ENCODE results near the gene ANO2. TPM values are rescaled to one million over a fixed set of nuclear protein-coding genes. Genes with fewer than 3 reads are reported as not detected.

Gene ANO2
- total and polyA plus RNA-seq, 4 donors = 0.03 to 0.25 (median 0.15) TPM

DNA sequence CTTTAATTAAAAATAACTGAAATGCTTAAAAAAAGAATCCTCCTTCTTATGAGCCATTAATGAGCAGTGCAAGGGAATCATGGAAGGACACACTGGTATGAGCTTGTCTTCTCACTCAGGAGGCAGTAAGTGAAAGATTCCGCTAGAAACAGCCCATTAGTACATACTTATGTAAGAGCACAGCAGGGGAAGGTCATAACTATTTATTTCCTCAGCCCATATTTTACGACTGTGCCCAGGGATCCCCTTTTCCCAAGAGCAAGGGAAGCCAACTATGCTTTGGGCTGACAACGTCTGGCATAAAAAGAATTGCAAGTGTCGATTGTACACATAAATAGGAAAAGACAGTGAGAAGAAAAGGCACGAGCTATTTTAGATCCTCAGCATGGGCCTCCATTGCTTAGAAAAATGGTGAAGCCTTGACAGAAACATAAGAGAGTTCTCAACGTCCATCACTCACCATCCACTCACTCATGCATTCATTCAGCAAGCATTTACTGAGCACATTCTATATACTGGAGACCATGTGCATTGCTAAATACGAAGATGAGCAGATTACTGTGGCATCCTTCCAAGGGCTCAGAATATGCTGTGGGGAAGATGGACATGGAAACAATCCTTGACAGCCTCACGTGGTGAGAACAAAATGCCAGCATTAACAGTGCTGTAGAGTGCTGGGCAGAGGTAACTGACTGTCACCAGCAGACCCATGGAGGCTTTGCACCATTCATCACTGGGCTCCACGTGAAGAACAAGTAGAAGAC lies 360.5 kb downstream of the ANO2 start:
- H3K27ac ChIP-seq (ENCODE audit: low read depth in 1 of 2, low read length in 2 of 2) = no peak overlapping the region
- no peaks in the 10 kb centered on the region for H3K27me3 ChIP-seq (ENCODE audit: control insufficient read depth in 4 of 4, insufficient read depth in 4 of 4, low read length in 3 of 4)
- no peaks in the 10 kb centered on the region for H3K4me1 ChIP-seq (ENCODE audit: control insufficient read depth in 4 of 4, insufficient read depth in 4 of 4, low read length in 3 of 4)
- 81% methylated on average over 9 of the region's 9 CpGs for WGBS
- no peaks in the 10 kb centered on the region for H3K9me3 ChIP-seq (ENCODE audit: control insufficient read depth in 4 of 4, low read length in 3 of 4)
- no peak for DNase-seq (ENCODE audit: low spot score)
- no peak overlapping the region for H3K9ac ChIP-seq (ENCODE audit: low read depth in 1 of 2, low read length in 2 of 2)
- H3K36me3 ChIP-seq (ENCODE audit: control insufficient read depth in 4 of 4, insufficient read depth in 3 of 4, low read depth in 1 of 4, low read length in 3 of 4) = no peaks in the 10 kb centered on the region
- no peak overlapping the region for H3K4me3 ChIP-seq (ENCODE audit: low read depth in 1 of 3, low read length in 3 of 3)
- TF ChIP-seq FOXA2 (IDR thresholded peaks at IDR 0.05) = no peak
- no peak for TF ChIP-seq GABPA (IDR thresholded peaks at IDR 0.05 in 1 of 2, conservative IDR thresholded peaks at IDR 0.05 in 1 of 2)
- TF ChIP-seq, protein P1, sequence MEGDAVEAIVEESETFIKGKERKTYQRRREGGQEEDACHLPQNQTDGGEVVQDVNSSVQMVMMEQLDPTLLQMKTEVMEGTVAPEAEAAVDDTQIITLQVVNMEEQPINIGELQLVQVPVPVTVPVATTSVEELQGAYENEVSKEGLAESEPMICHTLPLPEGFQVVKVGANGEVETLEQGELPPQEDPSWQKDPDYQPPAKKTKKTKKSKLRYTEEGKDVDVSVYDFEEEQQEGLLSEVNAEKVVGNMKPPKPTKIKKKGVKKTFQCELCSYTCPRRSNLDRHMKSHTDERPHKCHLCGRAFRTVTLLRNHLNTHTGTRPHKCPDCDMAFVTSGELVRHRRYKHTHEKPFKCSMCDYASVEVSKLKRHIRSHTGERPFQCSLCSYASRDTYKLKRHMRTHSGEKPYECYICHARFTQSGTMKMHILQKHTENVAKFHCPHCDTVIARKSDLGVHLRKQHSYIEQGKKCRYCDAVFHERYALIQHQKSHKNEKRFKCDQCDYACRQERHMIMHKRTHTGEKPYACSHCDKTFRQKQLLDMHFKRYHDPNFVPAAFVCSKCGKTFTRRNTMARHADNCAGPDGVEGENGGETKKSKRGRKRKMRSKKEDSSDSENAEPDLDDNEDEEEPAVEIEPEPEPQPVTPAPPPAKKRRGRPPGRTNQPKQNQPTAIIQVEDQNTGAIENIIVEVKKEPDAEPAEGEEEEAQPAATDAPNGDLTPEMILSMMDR (IDR thresholded peaks at IDR 0.05; ENCODE audit: low read depth, low read length, missing input control) = no peak
- no peak for TF ChIP-seq EGR1 (IDR thresholded peaks at IDR 0.05; ENCODE audit: low read depth in 2 of 2)
- no peak for TF ChIP-seq NR2F2 (IDR thresholded peaks at IDR 0.05)

DNA sequence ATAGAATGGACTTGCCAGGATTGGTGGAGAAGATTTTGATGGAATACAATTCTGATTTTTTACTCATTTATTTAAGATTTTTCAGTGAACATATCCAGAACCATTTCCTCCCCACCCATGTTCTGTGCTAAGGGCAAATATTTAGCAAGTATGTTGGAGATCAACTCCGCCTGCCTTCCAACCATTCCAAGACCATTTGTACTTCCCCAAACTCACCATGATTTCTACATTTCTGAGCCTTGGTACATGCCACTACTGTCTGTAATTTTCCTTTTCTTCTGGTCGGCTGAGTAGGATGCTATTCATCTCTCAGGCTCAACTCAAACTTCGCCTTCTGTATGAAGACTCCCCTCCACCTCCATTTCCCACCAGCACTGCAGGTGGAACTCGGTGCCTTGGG lies 362.5 kb downstream of the ANO2 start:
- TF ChIP-seq YY1 (IDR thresholded peaks at IDR 0.05) = no peak
- TF ChIP-seq TAF1 (conservative IDR thresholded peaks at IDR 0.05) = no peak
- TF ChIP-seq RXRA (IDR thresholded peaks at IDR 0.05) = no peak
- TF ChIP-seq, protein P2, sequence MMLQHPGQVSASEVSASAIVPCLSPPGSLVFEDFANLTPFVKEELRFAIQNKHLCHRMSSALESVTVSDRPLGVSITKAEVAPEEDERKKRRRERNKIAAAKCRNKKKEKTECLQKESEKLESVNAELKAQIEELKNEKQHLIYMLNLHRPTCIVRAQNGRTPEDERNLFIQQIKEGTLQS (IDR thresholded peaks at IDR 0.05) = no peak
- no peak for TF ChIP-seq GABPA (IDR thresholded peaks at IDR 0.05 in 1 of 2, conservative IDR thresholded peaks at IDR 0.05 in 1 of 2)
- no peak for TF ChIP-seq HNF4A (conservative IDR thresholded peaks at IDR 0.05)
- no peak for TF ChIP-seq FOXA1 (IDR thresholded peaks at IDR 0.05)
- Histone ChIP-seq H3K36me3 (ENCODE audit: control insufficient read depth in 4 of 4, insufficient read depth in 3 of 4, low read depth in 1 of 4, low read length in 3 of 4) (no peaks in the 10 kb centered on the region), H3K9me3 (ENCODE audit: control insufficient read depth in 4 of 4, low read length in 3 of 4) (no peaks in the 10 kb centered on the region), H3K4me3 (ENCODE audit: low read depth in 1 of 3, low read length in 3 of 3) (no peak overlapping the region), H3K4me1 (ENCODE audit: control insufficient read depth in 4 of 4, insufficient read depth in 4 of 4, low read length in 3 of 4) (no peaks in the 10 kb centered on the region), H3K9ac (ENCODE audit: low read depth in 1 of 2, low read length in 2 of 2) (no peak overlapping the region), H3K27ac (ENCODE audit: low read depth in 1 of 2, low read length in 2 of 2) (no peak overlapping the region), H3K27me3 (ENCODE audit: control insufficient read depth in 4 of 4, insufficient read depth in 4 of 4, low read length in 3 of 4) (no peaks in the 10 kb centered on the region)
- 79% methylated on average over 4 of the region's 4 CpGs for WGBS
- DNase-seq (ENCODE audit: low spot score) = no peak

DNA sequence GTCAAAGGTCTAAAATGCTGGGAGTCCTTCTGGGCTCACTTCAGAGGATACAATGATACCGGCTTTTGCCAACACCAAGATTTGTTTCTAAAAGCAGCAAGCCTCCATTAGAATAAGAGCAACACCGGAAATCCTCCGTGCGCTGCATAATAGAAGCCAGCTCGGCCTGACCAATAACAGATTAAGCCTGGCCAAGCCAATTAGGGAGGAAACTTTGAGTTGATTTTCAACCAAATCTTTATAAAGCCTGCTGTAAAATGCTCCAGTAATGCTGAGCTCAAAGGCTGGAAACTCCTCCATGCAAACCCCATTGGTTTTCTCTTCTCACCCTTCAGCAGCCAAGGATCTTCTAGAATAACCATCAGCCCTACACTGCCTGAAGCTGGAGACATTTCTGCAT lies 363.0 kb downstream of the ANO2 start:
- H3K4me1 ChIP-seq (ENCODE audit: control insufficient read depth in 4 of 4, insufficient read depth in 4 of 4, low read length in 3 of 4) = no peaks in the 10 kb centered on the region
- no peak overlapping the region for H3K4me3 ChIP-seq (ENCODE audit: low read depth in 1 of 3, low read length in 3 of 3)
- WGBS = 80% methylated on average over 5 of the region's 5 CpGs
- no peaks in the 10 kb centered on the region for H3K36me3 ChIP-seq (ENCODE audit: control insufficient read depth in 4 of 4, insufficient read depth in 3 of 4, low read depth in 1 of 4, low read length in 3 of 4)
- H3K27ac ChIP-seq (ENCODE audit: low read depth in 1 of 2, low read length in 2 of 2) = no peak overlapping the region
- H3K9me3 ChIP-seq (ENCODE audit: control insufficient read depth in 4 of 4, low read length in 3 of 4) = no peaks in the 10 kb centered on the region
- H3K9ac ChIP-seq (ENCODE audit: low read depth in 1 of 2, low read length in 2 of 2) = no peak overlapping the region
- no peak for DNase-seq (ENCODE audit: low spot score)
- TF ChIP-seq, protein P3, sequence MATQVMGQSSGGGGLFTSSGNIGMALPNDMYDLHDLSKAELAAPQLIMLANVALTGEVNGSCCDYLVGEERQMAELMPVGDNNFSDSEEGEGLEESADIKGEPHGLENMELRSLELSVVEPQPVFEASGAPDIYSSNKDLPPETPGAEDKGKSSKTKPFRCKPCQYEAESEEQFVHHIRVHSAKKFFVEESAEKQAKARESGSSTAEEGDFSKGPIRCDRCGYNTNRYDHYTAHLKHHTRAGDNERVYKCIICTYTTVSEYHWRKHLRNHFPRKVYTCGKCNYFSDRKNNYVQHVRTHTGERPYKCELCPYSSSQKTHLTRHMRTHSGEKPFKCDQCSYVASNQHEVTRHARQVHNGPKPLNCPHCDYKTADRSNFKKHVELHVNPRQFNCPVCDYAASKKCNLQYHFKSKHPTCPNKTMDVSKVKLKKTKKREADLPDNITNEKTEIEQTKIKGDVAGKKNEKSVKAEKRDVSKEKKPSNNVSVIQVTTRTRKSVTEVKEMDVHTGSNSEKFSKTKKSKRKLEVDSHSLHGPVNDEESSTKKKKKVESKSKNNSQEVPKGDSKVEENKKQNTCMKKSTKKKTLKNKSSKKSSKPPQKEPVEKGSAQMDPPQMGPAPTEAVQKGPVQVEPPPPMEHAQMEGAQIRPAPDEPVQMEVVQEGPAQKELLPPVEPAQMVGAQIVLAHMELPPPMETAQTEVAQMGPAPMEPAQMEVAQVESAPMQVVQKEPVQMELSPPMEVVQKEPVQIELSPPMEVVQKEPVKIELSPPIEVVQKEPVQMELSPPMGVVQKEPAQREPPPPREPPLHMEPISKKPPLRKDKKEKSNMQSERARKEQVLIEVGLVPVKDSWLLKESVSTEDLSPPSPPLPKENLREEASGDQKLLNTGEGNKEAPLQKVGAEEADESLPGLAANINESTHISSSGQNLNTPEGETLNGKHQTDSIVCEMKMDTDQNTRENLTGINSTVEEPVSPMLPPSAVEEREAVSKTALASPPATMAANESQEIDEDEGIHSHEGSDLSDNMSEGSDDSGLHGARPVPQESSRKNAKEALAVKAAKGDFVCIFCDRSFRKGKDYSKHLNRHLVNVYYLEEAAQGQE (IDR thresholded peaks at IDR 0.05) = no peak
- TF ChIP-seq, protein P1 (IDR thresholded peaks at IDR 0.05; ENCODE audit: low read depth, low read length, missing input control) = no peak
- TF ChIP-seq GABPA (IDR thresholded peaks at IDR 0.05 in 1 of 2, conservative IDR thresholded peaks at IDR 0.05 in 1 of 2) (no peak), SP1 (IDR thresholded peaks at IDR 0.05) (no peak), YY1 (IDR thresholded peaks at IDR 0.05) (no peak), HNF4G (IDR thresholded peaks at IDR 0.05) (no peak), FOXA1 (IDR thresholded peaks at IDR 0.05) (no peak), FOXA2 (IDR thresholded peaks at IDR 0.05) (no peak), RAD21 (IDR thresholded peaks at IDR 0.05) (no peak), NR2F2 (IDR thresholded peaks at IDR 0.05) (no peak)
- TF ChIP-seq, protein P4, sequence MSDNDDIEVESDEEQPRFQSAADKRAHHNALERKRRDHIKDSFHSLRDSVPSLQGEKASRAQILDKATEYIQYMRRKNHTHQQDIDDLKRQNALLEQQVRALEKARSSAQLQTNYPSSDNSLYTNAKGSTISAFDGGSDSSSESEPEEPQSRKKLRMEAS (IDR thresholded peaks at IDR 0.05) = no peak
- TF ChIP-seq, protein P5, sequence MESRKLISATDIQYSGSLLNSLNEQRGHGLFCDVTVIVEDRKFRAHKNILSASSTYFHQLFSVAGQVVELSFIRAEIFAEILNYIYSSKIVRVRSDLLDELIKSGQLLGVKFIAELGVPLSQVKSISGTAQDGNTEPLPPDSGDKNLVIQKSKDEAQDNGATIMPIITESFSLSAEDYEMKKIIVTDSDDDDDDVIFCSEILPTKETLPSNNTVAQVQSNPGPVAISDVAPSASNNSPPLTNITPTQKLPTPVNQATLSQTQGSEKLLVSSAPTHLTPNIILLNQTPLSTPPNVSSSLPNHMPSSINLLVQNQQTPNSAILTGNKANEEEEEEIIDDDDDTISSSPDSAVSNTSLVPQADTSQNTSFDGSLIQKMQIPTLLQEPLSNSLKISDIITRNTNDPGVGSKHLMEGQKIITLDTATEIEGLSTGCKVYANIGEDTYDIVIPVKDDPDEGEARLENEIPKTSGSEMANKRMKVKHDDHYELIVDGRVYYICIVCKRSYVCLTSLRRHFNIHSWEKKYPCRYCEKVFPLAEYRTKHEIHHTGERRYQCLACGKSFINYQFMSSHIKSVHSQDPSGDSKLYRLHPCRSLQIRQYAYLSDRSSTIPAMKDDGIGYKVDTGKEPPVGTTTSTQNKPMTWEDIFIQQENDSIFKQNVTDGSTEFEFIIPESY (IDR thresholded peaks at IDR 0.05) = no peak
- no peaks in the 10 kb centered on the region for H3K27me3 ChIP-seq (ENCODE audit: control insufficient read depth in 4 of 4, insufficient read depth in 4 of 4, low read length in 3 of 4)

Data from liver (tissue), 9 donors.